GM19372 (cell line): ENCODE measurements around the gene RAB1A.
A peak's percentile ranks its signal among the peaks of the same experiment; 100 is the strongest.
"Not testable (repeated sequence)": the region's sequence is repeated elsewhere in the genome, so short reads cannot be mapped to it uniquely, and the experiment has no call there.

Source experiments
- ATAC-seq: cut with Tn5 transposase; IDR thresholded peaks from one replicate; pipeline ENCODE4 v1.9.1; 2021; ENCODE audit warnings: mild to moderate bottlenecking, low read depth, moderate library complexity; ENCODE audit not compliant: unreplicated experiment

RAB1A gene

GRCh38 chr2:65137197-65137775, 7.4 kb upstream of the RAB1A start:
- ATAC-seq, result no peak

DNA sequence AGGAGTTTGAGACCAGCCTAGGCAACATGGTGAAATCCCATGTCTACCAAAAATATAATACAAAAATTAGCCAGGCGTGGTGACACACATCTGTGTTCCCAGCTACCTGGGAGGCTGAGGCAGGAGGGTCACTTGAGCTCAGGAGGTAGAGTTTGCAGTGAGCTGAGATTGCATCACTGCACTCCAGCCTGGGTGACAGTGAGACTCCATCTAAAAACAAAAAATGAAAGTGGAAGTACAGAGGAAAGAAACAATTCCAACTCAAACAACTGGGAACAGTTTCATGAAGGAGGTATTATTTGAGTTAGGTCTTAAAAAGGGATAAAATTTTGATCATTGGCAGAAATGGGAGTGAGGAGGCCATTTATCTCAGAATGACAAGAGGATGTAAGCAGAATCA, 6.3 kb upstream of the RAB1A start:
- ATAC-seq, result no peak

DNA sequence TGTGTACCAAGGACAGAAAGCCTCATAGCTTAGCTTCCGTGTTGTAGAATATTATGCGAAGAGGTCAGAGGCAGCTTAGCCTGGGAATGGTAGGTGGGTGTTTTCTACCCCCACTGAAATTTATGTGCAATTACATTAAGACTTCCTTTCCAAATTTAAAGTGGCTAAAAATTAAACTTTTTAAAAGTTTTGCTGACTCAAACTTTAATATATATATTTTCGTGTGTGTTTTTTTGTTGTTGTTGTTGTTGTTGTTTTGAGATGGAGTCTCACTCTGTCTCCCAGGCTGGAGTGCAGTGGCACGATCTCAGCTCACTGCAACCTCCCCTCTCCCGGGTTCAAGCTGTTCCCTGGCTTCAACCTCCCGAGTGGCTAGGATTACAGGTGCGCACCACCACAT, 4.3 kb upstream of the RAB1A start:
- no peak for ATAC-seq

- ATAC-seq, result no peak
These were observed 3.7 kb upstream of the RAB1A start for GRCh38 chr2:65133626-65134025.

DNA sequence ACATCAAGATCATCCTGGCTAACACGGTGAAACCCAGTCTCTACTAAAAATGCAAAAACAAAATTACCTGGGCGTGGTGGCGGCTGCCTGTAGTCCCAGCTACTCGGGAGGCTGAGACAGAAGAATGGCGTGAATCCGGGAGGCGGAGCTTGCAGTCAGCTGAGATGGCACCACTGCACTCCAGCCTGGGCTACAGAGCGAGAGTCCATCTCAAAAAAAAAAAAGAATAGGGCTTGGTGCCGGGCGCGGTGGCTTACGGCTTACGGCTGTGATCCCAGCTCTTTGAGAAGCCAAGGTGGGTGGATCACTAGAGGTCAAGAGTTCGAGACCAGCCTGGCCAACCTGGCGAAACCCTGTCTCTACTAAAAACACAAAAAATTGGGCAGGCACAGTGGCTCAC, 3.0 kb upstream of the RAB1A start:
- ATAC-seq, result not testable (repeated sequence)

- peak; percentile 17 for ATAC-seq
These were observed 814 bp upstream of the RAB1A start for GRCh38 chr2:65130664-65131175.

GRCh38 chr2:65129286-65129825, 550 bp downstream of the RAB1A start:
- peak; percentile 3 for ATAC-seq

DNA sequence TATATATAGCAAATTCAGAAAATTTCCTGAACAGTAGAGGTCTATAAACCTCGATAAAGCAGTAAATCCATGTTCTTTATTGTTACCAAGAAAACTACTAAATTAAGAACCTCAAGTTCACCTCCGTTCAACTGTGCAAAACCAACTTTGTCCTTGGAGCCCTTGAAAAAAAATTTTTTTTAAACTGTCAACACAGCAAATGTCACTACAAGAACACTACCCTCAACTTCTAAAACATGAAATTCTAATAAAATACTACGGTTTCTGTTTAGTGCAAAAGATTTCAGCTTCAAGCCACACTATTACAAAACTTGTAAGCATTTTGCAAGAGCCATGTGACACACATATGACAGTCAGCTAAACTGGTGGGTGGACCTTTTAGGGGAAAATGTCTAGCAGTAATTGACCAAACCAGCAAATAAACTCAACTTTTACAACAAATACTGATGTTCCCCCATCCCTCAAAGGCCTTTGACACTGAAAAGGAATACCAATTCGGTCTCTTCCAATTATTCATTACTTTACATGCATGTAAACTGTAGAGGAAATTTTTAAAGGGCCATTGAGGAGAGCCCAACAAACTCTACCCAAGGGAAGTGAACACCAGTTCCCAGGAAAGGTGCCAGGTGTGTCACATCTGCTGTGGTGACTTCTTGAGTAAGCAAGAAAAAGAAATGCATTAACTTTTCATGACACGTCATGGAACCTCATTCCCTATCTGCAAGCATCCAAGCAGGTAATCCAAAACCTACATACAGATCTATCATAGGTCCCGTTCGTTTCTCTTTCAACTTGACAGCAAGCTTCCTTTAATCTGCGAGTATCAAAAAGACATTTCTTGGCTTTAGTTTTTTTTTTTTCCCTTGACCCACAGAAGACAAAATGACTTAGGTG, 1.4 kb downstream of the RAB1A start:
- no peak for ATAC-seq

GRCh38 chr2:65125457-65125856, 4.4 kb downstream of the RAB1A start:
- ATAC-seq, result not testable (repeated sequence)

- ATAC-seq, result no peak
These were observed 7.6 kb downstream of the RAB1A start for GRCh38 chr2:65122313-65122712.

GRCh38 chr2:65120990-65121693, 8.8 kb downstream of the RAB1A start:
- no peak for ATAC-seq

DNA sequence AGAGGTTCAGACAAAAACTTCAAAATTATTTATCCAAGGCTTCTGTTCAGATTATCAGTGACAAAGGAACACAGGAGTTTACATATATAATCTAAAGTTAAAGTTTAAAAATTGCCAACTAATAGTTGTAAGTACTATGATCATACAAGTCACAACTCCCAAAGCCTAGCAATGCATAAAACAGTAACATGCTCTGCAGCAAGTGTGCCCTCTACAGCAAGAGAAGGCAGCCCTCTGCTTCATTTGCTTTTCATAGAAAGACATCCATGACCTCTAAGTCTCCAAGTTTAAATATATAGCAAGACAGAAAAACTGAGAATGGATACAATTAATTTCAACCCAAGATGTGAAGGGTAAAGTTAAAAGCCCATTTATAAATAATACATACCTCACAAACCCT, 13.3 kb downstream of the RAB1A start:
- no peak for ATAC-seq

DNA sequence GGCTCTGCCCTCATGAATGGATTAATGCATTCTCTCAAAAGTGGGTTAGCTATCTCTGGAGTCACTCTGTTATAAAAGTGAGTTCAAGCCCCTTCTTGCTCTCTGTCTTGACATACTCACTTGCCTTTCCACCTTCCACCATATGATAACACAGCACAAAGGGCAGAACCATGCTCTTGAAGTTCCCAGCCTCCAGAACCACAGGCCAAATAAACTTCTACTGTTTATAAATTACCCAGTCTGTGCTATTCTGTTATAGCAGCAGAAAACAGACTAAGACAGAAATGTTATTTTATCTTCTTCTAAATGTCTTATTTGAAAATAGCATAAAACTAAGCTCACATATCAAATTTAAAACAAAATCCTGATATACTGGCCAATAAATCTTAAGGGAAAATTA, 15.0 kb downstream of the RAB1A start:
- ATAC-seq, result no peak

GRCh38 chr2:65113816-65114215, 16.1 kb downstream of the RAB1A start:
- ATAC-seq, result no peak

DNA sequence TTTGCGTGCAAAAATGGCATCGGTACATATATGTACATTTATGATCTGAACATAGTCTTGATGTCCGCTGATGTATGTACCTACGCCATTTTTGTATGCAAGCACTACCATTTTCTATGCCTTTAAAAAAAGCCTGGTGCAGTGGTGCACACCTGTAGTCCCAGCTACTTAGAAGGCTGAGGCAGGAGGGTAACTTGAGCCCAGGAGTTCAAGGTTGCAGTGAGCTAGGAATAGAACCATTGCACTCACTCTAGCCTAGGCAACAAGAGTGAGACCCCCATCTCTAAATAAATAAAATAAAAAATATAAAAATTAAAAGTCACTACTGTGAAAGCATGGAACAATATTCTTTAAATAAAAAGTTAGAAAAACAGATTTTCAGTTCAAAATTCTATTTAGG, 16.7 kb downstream of the RAB1A start:
- ATAC-seq, result no peak

- ATAC-seq, result no peak
These were observed 17.3 kb downstream of the RAB1A start for GRCh38 chr2:65112633-65113032.

DNA sequence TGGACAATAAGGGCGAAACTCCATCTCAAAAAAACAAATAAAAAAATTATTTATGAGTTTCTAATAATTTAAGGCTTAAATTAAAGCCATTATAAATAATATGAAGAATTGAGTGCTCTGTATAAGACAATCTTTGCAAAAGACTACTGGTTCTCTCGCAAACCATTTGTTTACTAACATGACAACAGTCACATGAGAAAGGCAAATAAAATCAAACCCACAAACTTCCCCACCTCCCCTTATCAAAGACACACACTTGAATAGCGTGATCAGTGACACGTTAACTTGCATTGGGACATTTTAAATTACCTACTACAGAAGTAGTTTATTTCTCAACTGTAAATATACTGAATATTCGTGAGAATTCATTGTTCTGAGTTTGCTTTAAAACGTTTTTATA, 21.1 kb downstream of the RAB1A start:
- ATAC-seq, result no peak

DNA sequence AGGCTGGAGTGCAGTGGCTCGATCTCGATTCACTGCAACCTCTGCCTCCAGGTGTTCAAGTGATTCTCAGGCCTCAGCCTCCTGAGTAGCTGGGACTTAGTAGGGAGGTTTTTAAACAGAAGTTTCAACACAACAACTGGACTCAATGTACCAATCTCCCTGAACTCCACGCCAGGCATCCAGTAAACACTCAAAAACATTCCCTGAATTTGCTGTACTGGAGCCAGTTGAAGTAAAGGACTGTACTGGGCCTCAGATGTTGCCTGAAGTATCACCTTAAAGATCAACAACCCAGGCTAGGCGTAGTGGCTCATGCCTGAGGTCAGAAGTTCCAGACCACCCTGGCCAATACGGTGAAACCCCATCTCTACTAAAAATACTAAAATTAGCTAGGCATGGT, 22.4 kb downstream of the RAB1A start:
- ATAC-seq, result no peak

DNA sequence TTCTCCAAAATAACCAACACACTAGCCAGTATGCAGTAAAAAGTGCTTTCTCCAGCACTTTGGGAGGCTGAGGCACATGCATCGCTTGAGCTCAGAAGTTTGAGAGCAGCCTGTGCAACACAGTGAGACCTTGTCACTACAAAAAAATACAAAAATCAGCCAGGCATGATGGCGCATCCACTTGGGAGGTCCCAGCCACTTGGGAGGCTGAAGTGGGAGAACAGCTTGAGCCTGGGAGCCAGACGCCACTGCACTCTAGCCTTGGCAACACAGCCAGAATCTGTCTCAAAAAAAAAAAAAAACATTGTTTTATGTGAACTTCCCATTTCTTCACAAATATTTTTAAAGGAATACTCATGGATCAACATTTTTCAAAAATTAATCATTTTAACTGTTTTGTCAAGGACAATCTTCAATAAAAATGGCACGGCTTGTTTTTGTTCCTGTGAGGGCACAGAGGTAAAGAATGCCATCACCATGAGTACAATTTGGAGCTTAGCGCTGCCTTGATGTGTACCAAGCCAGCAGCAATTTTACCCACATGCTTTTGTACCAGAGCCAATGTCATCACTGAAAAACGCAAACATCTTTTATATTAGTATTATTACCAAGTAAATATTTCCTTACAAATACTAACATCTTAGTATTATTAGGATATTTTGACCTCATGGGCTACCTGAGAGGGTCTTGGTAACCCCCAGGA, 26.7 kb downstream of the RAB1A start:
- no peak for ATAC-seq

GRCh38 chr2:65101071-65101470, 28.8 kb downstream of the RAB1A start:
- no peak for ATAC-seq
